Activated CD4-positive, CD25-positive, alpha-beta regulatory T cell treated with anti-CD3 and anti-CD28 coated beads, Interleukin-2, amount 50 U/mL, for 24 hours (primary cell): Measurements from ENCODE around the gene TSPAN8.
"Not testable (repeated sequence)": the region's sequence is repeated elsewhere in the genome, so short reads cannot be mapped to it uniquely, and the experiment has no call there.

Source experiments
- ATAC-seq, 2 donors: fragments of 150-1000 bp; cut with Tn5 transposase; one replicate each; pipeline ENCODE4 v1.10.0; 2021; ENCODE audit warnings: mild to moderate bottlenecking in 1 of 2, moderate library complexity in 1 of 2

Gene TSPAN8

DNA sequence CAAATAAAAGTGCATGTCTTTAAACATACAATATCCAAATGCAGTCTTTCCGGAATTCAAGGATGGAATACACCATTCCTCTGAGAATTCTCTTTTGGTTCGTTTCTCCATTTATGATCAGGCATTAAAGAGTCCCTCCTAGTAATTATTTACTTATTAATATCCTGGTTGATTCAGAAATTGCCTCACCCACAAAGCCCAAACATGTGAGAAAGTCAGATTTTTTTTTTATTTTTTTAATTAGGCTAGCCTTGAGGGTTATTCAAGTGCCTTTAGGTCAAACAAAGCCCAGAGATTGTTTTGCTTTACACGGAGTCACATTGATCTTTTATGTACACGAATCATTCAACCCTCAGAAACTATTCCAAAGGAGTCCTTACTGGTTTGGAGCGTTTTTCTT, 6.4 kb upstream of the TSPAN8 start:
- ATAC-seq: no peak

DNA sequence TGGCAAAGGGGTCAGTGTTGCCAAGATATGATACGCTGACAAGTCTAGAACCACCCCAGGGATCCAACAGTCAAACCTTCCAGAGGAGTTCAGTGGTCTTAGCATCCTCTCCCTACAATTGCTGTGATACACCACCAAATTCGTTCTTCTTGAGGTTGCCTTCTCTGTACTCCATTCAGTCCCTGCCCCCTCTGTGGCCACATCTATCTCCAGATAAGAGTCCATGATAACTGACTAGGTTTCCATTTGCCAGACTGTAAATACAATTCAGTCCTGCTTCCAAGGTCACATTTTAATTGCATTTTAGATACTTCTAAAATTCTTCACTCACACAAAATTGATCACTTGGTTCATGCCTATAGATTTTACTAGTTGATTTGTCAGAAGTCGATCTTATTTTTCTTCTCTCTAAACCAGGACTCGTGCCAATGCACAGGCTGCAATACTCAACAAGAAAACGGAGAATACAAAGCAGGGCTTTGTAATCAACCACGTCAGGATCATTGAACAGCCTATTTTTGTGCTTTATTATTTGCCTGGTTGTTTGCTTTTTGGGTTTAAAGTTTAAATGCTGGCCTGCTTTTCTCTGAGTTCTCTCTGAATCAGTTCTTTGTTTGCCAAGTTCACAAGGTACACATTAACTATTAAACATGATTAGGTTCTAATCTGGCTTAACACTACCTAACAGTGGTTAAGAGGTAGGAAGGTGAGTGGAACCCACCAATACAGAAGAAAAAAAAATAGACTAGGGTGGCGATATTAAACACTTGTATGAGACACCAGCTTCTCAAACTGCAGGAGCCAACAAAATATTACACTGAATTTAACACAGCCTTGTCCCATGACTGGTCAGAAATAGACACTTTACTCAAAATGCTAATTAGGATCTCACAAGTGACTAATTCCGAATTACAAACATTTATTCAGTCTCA, 5.3 kb upstream of the TSPAN8 start:
- no peak for ATAC-seq

GRCh38 chr12:71161591-71161990, 3.8 kb upstream of the TSPAN8 start:
- no peak for ATAC-seq

DNA sequence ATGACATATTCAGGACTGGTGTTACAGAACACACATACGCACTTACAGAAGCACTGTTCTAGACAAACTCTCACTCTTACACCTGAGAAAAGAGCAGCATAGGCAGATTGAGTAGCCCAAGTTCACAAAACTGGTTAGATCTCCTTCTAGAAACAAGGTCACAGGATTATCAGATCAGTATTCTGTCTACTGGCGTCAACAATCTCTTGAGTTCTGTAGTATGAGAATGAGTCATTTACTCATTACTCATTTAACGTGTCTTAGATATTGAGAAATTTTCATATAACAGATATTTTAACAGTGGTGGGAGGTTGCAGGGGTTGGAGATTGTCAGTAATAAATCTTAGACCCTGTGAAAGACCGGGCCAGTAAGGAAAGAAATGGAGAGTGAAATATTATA, 2.8 kb upstream of the TSPAN8 start:
- ATAC-seq: no peak

DNA sequence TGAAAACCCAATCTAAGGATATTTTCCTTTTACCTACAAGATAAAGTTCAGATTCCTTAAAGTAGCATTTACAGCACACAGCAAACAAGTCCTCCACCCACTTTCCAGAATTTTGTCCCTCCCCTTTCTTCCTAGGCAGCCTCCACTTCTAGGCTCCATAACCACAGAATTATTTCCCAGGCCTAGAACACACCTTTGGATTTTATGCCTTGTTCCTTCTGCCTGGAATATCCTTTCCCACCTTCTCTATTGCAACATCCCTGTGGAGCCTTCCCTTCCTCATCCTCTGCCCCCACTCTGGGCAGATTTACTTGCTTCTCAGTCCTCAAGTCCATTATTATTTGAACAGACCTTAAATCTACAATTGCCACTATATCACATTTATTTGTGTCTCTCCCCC, 2.1 kb upstream of the TSPAN8 start:
- ATAC-seq: no peak

DNA sequence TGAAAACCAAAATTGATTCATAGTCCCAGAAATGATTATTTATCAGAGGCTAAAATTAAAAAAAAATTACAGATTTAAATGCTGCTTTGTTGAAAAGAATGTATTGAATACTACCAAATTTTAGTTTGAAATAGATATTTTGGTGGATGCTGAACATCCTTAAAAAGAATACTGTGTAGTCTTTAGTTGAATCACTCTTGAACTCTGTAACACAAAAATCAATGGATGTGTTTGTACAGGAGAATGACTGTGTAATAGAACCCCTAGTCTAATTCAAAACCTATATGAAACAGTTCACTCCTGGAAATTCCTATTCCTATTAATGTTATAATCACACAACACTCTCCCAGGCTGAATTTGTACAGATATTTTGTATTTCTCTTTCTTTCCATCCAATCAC, 1.5 kb upstream of the TSPAN8 start:
- ATAC-seq: no peak

DNA sequence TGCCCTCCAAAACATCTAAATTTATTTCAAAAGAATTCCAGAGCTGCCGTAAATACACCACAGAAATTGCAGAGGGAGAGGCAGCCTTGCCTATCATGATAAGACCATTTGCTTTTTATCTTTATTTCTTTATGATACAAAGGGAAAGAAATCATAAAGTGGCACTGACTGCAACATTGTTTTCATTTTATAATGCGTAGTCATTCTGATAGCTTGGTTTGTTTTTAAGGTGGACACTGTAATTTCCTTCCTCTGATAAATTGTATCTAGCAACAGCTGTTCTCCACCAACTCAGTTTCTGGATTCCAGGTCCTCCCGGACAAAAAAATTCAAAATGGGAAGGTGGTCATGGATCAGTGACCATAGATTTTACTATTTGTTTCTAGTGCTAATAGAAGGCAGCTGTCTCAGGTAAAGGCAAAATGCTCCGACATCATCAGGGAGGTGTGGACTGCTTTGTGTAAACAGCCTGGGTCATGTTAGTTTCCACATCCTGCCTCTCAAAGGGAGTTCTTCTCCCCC, 623 bp upstream of the TSPAN8 start:
- ATAC-seq: no peak

GRCh38 chr12:71155225-71155624, 2.6 kb downstream of the TSPAN8 start:
- no peak for ATAC-seq

DNA sequence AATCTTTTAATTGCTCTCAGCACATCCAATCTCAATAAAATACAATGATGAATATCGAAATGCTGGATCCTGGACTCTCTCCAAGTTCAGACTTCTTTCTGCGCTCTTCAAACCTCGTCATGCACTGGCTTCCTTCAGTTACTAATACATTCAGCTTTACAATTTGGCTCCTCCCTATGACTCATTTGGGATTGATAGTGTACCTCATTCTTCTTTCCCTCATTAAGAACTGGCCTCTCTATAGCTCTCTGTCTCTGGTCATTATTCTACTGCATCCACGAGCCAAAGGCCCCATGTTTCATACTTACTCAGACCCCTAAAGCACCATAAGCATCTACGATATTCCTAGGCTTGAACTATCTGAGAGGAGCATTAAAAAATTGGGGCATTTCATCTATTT, 4.9 kb downstream of the TSPAN8 start:
- ATAC-seq: no peak

DNA sequence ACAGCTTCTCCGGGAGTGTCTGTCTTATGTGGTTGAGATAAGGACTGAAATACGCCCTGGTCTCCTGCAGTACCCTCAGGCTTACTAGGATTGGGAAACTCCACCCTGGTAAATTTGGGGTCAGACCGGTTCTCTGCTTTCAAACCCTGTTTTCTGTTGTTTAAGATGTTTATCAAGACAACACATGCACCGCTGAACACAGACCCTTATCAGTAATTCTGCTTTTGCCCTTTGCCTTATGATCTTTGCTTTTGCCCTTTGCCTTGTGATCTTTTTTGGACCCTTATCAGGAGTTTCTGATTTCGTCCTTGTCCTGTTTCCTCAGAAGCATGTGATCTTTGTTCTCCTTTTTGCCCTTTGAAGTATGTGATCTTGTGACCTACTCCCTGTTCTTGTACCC, 7.8 kb downstream of the TSPAN8 start:
- ATAC-seq: not testable (repeated sequence)

DNA sequence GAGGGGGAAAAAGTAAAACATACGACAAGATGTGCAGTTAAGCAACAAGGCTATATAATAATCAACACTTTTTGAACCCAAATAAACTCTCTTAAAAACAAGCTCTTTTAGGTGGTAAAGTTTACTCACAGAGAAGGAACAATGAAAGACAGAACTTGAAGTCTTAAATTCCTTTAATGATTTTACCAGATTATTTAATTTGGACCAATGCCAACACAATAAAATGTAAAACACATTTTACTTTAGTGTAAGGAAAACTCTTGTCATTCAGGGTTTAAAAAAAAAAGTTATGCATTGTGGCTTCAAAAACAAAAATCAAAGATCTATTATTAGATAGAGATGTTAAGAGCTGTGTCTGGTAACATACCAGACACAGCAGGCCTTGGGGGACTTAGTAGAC, 13.1 kb downstream of the TSPAN8 start:
- ATAC-seq: no peak

GRCh38 chr12:71142956-71143355, 14.8 kb downstream of the TSPAN8 start:
- no peak for ATAC-seq

- ATAC-seq: no peak
These were observed 15.8 kb downstream of the TSPAN8 start for GRCh38 chr12:71142016-71142415.

DNA sequence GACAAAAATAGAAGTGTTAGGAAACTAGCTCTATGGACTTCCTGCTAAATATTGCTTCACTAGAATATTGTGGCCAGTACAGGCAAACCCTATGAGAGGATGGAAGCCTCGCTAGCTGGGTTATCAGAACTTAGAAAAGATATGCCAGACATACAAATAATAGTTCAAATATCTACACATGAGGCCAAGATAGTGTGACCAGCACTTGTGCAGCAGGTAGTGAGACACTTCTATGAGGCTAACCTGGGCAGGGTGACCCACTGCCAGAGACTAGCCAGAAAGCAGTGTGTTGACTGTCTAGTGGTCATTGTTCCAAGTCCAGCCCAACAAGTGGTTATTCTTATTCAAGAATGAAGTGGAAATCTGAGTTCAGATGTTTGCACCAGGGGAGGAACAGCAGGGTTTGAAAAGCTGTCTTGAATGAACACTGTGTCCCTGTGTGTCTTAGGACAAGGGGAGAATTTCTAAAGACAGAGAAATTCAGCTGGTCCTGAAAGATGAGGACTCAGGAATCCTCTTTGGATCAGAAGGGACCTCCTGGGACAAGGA, 16.3 kb downstream of the TSPAN8 start:
- ATAC-seq: no peak

DNA sequence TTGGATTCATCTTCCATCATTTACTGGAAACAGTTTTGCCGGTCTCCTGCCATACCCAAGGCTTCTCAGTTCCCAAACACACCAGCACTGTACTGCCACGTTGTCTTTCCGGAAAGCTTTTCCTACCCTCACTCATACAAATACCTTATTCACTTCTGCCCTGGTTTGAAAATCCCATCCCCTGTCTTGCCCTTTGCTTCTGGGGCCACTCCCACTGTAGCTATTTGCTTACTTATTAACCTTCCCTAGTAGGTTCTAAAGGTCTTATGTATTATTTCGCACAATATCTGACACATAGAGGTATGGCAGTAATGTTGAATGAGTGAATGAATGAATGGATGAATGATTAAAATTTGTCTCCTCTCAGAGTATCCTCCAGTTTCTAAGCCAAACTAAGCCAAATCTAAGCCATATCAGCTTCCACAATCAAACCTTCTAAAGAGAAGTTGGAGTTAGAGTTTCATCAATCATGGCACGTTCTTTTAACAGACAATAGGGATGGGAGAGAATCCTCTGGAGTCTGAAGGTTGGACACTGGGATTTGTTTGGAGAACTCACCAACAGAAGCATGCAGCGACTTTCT, 18.6 kb downstream of the TSPAN8 start:
- no peak for ATAC-seq

- ATAC-seq: no peak
These were observed 19.8 kb downstream of the TSPAN8 start for GRCh38 chr12:71138011-71138410.

GRCh38 chr12:71135812-71136176, 22.0 kb downstream of the TSPAN8 start:
- no peak for ATAC-seq

GRCh38 chr12:71135077-71135811, 22.6 kb downstream of the TSPAN8 start:
- ATAC-seq: no peak

DNA sequence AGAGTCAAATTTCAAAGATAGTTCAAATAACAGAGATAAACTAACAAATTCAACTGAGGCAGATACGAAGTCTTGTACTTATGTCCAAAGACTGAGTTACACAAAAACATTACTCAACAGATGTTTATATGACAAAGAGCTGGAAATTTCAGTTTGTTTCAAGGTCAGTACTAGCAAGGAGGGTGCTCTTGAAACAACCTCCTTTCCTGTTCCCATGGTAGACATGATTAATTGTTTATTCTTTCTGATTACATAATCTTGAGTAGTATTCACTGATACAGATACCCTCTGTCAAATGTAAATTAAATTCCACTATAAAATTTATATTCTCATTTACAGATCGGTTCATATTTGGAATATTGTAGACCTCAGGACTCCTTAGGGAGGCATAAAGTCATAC, 23.4 kb downstream of the TSPAN8 start:
- no peak for ATAC-seq

DNA sequence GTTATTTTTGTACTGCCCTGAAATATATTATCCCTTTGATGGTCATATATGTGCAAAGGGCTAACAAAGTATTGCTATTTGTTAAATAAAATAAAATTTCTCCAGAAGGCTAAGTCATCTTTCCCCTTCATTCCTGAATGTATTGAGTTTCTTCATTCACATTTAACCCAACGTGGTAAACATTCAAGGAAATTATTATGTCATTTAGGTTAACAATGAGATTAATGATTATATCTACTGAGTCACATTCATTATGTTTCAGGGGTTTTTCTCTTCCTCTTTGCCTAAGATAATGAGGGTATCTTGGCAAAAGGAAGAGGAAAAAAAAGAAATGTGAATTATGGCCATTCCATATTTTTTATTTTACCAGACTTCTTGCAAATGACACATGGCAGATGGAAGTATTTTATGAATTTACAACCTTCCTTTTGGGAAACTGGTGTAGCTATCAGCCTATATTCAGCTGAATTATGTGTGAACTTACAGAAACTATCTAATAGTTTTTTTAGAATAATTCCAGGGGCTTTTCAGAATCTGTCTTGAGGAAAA, 27.2 kb downstream of the TSPAN8 start:
- ATAC-seq: no peak

GRCh38 chr12:71129364-71129763, 28.4 kb downstream of the TSPAN8 start:
- ATAC-seq: no peak

GRCh38 chr12:71128191-71128788, 29.5 kb downstream of the TSPAN8 start:
- ATAC-seq: no peak

- ATAC-seq: no peak
These were observed 31.9 kb downstream of the TSPAN8 start for GRCh38 chr12:71125949-71126348.
